Activated T-cell treated with anti-CD3 and anti-CD28 coated beads, Interleukin-2, amount 50 U/mL, for 4 hours (primary cell): ENCODE data around the gene PRKCE. TPM values are rescaled to one million over a fixed set of nuclear protein-coding genes. Genes with fewer than 3 reads are reported as not detected.

Experiments
- ATAC-seq, 2 donors: fragments of 200-7000 bp; cut with Tn5 transposase; one replicate each; pipeline ENCODE4 v1.10.0; 2021
- DNase-seq: peaks from one replicate; pipeline ENCODE4 v3.0.0-alpha.2; 2020
- H3K27me3 Mint-ChIP-seq: one replicate; pipeline ENCODE4 v1.8.0; 2021; ENCODE audit warnings: low read depth, mixed read lengths
- H3K36me3 Mint-ChIP-seq: one replicate; pipeline ENCODE4 v1.8.0; 2022; ENCODE audit warnings: mixed read lengths; ENCODE audit not compliant: insufficient read depth
- H3K4me1 Mint-ChIP-seq: one replicate; pipeline ENCODE4 v1.8.0; 2021; ENCODE audit warnings: low read depth, mixed read lengths
- H3K4me3 Mint-ChIP-seq: one replicate; pipeline ENCODE4 v1.8.0; 2021; ENCODE audit warnings: mild to moderate bottlenecking, moderate library complexity, mixed read lengths
- H3K9me3 Mint-ChIP-seq: one replicate; pipeline ENCODE4 v1.8.0; 2021; ENCODE audit warnings: mixed read lengths
- total RNA-seq, 3 donors: library from RNA; stranded (reverse); gene quantifications; one replicate each; pipeline ENCODE4 v1.2.1, GENCODE V29; 2021

PRKCE gene
- total RNA-seq, 3 donors from 2014 or later = 9.1 to 9.5 (median 9.2) TPM

GRCh38 chr2:46010223-46010924 is 358.9 kb downstream of the PRKCE start:
- H3K27me3 Mint-ChIP-seq = no peaks in the 10 kb centered on the region
- no peak overlapping the region for H3K4me3 Mint-ChIP-seq
- no peak for ATAC-seq
- H3K9me3 Mint-ChIP-seq = no peaks in the 10 kb centered on the region
- no peak for DNase-seq
- H3K4me1 Mint-ChIP-seq = no peaks in the 10 kb centered on the region
- H3K36me3 Mint-ChIP-seq = peaks cover 28% of the 10 kb centered on the region

GRCh38 chr2:46010925-46011490 is 359.5 kb downstream of the PRKCE start:
- no peak overlapping the region for H3K4me3 Mint-ChIP-seq
- H3K4me1 Mint-ChIP-seq = no peaks in the 10 kb centered on the region
- peaks cover 27% of the 10 kb centered on the region for H3K36me3 Mint-ChIP-seq
- no peaks in the 10 kb centered on the region for H3K27me3 Mint-ChIP-seq
- peak in 1 of 2 donors; percentile 34 for ATAC-seq
- no peak for DNase-seq
- H3K9me3 Mint-ChIP-seq = no peaks in the 10 kb centered on the region

GRCh38 chr2:46012618-46013240 is 361.3 kb downstream of the PRKCE start:
- H3K36me3 Mint-ChIP-seq = peaks cover 30% of the 10 kb centered on the region
- H3K4me3 Mint-ChIP-seq = no peak overlapping the region
- no peak for DNase-seq
- H3K4me1 Mint-ChIP-seq = no peaks in the 10 kb centered on the region
- no peaks in the 10 kb centered on the region for H3K27me3 Mint-ChIP-seq
- no peak for ATAC-seq
- H3K9me3 Mint-ChIP-seq = no peaks in the 10 kb centered on the region

- Mint-ChIP-seq H3K36me3 (peaks cover 31% of the 10 kb centered on the region), H3K4me3 (no peak overlapping the region), H3K4me1 (peaks cover 2% of the 10 kb centered on the region), H3K27me3 (no peaks in the 10 kb centered on the region), H3K9me3 (no peaks in the 10 kb centered on the region)
- DNase-seq (no peak), ATAC-seq (no peak)
These were observed 362.3 kb downstream of the PRKCE start for GRCh38 chr2:46013726-46014125.

- DNase-seq (no peak), ATAC-seq (no peak)
- H3K4me3 Mint-ChIP-seq = no peak overlapping the region
- peaks cover 8% of the 10 kb centered on the region for H3K4me1 Mint-ChIP-seq
- peaks cover 28% of the 10 kb centered on the region for H3K36me3 Mint-ChIP-seq
- no peaks in the 10 kb centered on the region for H3K9me3 Mint-ChIP-seq
- H3K27me3 Mint-ChIP-seq = no peaks in the 10 kb centered on the region
These were observed 363.6 kb downstream of the PRKCE start for GRCh38 chr2:46014911-46015654.

GRCh38 chr2:46015671-46016070 is 364.2 kb downstream of the PRKCE start:
- no peaks in the 10 kb centered on the region for H3K9me3 Mint-ChIP-seq
- H3K4me3 Mint-ChIP-seq = no peak overlapping the region
- DNase-seq (no peak), ATAC-seq (no peak)
- peaks cover 29% of the 10 kb centered on the region for H3K36me3 Mint-ChIP-seq
- peaks cover 8% of the 10 kb centered on the region for H3K4me1 Mint-ChIP-seq
- no peaks in the 10 kb centered on the region for H3K27me3 Mint-ChIP-seq

- DNase-seq (no peak), ATAC-seq (no peak)
- H3K4me3 Mint-ChIP-seq = no peak overlapping the region
- H3K4me1 Mint-ChIP-seq = peaks cover 8% of the 10 kb centered on the region
- H3K9me3 Mint-ChIP-seq = no peaks in the 10 kb centered on the region
- peaks cover 28% of the 10 kb centered on the region for H3K36me3 Mint-ChIP-seq
- no peaks in the 10 kb centered on the region for H3K27me3 Mint-ChIP-seq
These were observed 364.6 kb downstream of the PRKCE start for GRCh38 chr2:46016091-46016490.

GRCh38 chr2:46018773-46019591 is 367.5 kb downstream of the PRKCE start:
- peaks cover 8% of the 10 kb centered on the region for H3K4me1 Mint-ChIP-seq
- no peak for DNase-seq
- peaks cover 20% of the 10 kb centered on the region for H3K36me3 Mint-ChIP-seq
- no peaks in the 10 kb centered on the region for H3K27me3 Mint-ChIP-seq
- ATAC-seq = peak; percentile 14 to 43
- no peaks in the 10 kb centered on the region for H3K9me3 Mint-ChIP-seq
- no peak overlapping the region for H3K4me3 Mint-ChIP-seq

- Mint-ChIP-seq H3K4me3 (no peak overlapping the region), H3K27me3 (no peaks in the 10 kb centered on the region), H3K36me3 (peaks cover 20% of the 10 kb centered on the region), H3K4me1 (peaks cover 8% of the 10 kb centered on the region), H3K9me3 (no peaks in the 10 kb centered on the region)
- no peak for ATAC-seq
- DNase-seq = no peak
These were observed 368.9 kb downstream of the PRKCE start for GRCh38 chr2:46020416-46020815.

GRCh38 chr2:46023165-46023854 is 371.8 kb downstream of the PRKCE start:
- Mint-ChIP-seq H3K27me3 (no peaks in the 10 kb centered on the region), H3K4me1 (peaks cover 8% of the 10 kb centered on the region), H3K9me3 (no peaks in the 10 kb centered on the region), H3K4me3 (no peak overlapping the region), H3K36me3 (peaks cover 15% of the 10 kb centered on the region)
- ATAC-seq = no peak
- DNase-seq = no peak

GRCh38 chr2:46024146-46024779 is 372.8 kb downstream of the PRKCE start:
- ATAC-seq = no peak
- Mint-ChIP-seq H3K4me3 (no peak overlapping the region), H3K36me3 (peaks cover 22% of the 10 kb centered on the region), H3K9me3 (no peaks in the 10 kb centered on the region), H3K4me1 (peaks cover 2% of the 10 kb centered on the region), H3K27me3 (no peaks in the 10 kb centered on the region)
- no peak for DNase-seq

- ATAC-seq = no peak
- Mint-ChIP-seq H3K36me3 (peaks cover 22% of the 10 kb centered on the region), H3K27me3 (no peaks in the 10 kb centered on the region), H3K9me3 (no peaks in the 10 kb centered on the region), H3K4me1 (no peaks in the 10 kb centered on the region), H3K4me3 (no peak overlapping the region)
- no peak for DNase-seq
These were observed 373.6 kb downstream of the PRKCE start for GRCh38 chr2:46025081-46025480.

GRCh38 chr2:46025676-46026075 is 374.2 kb downstream of the PRKCE start:
- Mint-ChIP-seq H3K9me3 (no peaks in the 10 kb centered on the region), H3K36me3 (peaks cover 22% of the 10 kb centered on the region), H3K27me3 (no peaks in the 10 kb centered on the region), H3K4me1 (no peaks in the 10 kb centered on the region), H3K4me3 (no peak overlapping the region)
- ATAC-seq (no peak), DNase-seq (no peak)
